SU-DHL-6 (cell line): ENCODE results near the gene FOXR1.

ENCODE experiments used
- CTCF ChIP-seq: fragments of 200-600 bp; sonication (generic); IDR thresholded peaks from one replicate; pipeline ENCODE4 v1.5.1; 2017; ENCODE audit warnings: antibody characterized with exemption, mild to moderate bottlenecking, low read length, moderate library complexity; ENCODE audit not compliant: insufficient read depth, poor library complexity, severe bottlenecking
- EZH2phosphoT487 ChIP-seq: fragments of 200-600 bp; sonication (generic), shearing (Covaris generic); conservative IDR thresholded peaks from 2 replicates; pipeline ENCODE4 v1.6.1; 2018; ENCODE audit warnings: mild to moderate bottlenecking, antibody characterized with exemption, low read length, moderate library complexity, mixed read lengths

DNA sequence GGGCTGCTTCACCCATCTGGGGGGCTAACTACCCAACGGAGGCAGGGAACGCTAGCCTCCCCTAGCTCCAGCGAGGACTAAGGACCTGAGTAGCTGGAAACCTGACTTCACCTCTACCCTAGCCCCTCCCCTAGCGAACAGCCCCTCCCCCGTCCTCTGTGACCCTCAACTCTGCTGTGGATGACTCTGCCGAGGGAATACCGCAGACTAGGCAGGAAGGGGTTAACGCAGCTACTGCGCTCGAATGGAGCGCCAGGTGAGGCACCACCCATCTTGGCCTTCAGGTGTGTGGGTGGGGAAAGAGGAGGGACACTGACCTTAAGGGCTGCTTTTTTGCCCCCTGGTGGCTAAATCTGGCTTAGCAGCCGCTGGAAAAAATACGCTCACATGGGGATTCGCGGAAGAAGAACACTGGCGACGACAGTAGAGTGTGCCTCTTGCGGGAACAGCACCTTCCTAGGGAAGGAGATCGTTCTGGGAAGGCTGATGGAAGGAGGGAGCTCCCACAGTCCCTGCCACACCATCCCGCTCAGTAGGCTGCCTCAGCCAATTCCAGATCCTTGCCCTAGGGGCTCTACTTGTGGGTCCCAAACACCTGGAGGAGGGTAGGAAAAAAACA, 41.4 kb upstream of the FOXR1 start:
- TF ChIP-seq CTCF (peak; percentile 86), EZH2phosphoT487 (no peak)
